Keratinocyte (primary cell): ENCODE results near the gene HMSD. TPM values are rescaled to one million over a fixed set of nuclear protein-coding genes. Genes with fewer than 3 reads are reported as not detected.
A peak's percentile ranks its signal among the peaks of the same experiment; 100 is the strongest.
"Not testable (repeated sequence)": the region's sequence is repeated elsewhere in the genome, so short reads cannot be mapped to it uniquely, and the experiment has no call there.

ENCODE experiments used
- DNase-seq: peaks from one replicate; pipeline ENCODE4 v3.0.0-alpha.2; 2011; ENCODE audit warnings: low read depth, missing footprints, low spot score
- FAIRE-seq: peaks from 2 replicates; lab custom pipeline; 2011; peaks lifted over from hg19 to GRCh38; lab: Jason Lieb, UNC
- H2AFZ ChIP-seq: 2 replicates; pipeline ENCODE4 v1.6.0; 2012; ENCODE audit warnings: low read length, control low read depth, inconsistent platforms; ENCODE audit not compliant: control insufficient read depth
- H3K27ac ChIP-seq: 2 replicates; pipeline ENCODE4 v1.5.1; 2011; ENCODE audit warnings: low read length; ENCODE audit not compliant: control insufficient read depth, insufficient read depth
- H3K27me3 ChIP-seq: 3 replicates; pipeline ENCODE4 v1.6.0; 2011; ENCODE audit warnings: low read length; ENCODE audit not compliant: control insufficient read depth, insufficient read depth; ENCODE audit errors: extremely low read depth
- H3K36me3 ChIP-seq, 2 experiments: 2 replicates in 1 of 2; 3 replicates in 1 of 2; pipeline ENCODE4 v1.5.1; 2011; ENCODE audit warnings: low read length in 2 of 2, mild to moderate bottlenecking in 1 of 2; ENCODE audit not compliant: control insufficient read depth in 2 of 2, insufficient read depth in 2 of 2; ENCODE audit errors: extremely low read depth in 1 of 2
- H3K4me1 ChIP-seq: 3 replicates; pipeline ENCODE4 v1.5.1; 2011; ENCODE audit warnings: low read length; ENCODE audit not compliant: control insufficient read depth, insufficient read depth; ENCODE audit errors: extremely low read depth
- H3K4me2 ChIP-seq: 3 replicates; pipeline ENCODE4 v1.6.0; 2011; ENCODE audit warnings: low read depth, low read length; ENCODE audit not compliant: control insufficient read depth, insufficient read depth; ENCODE audit errors: extremely low read depth
- H3K4me3 ChIP-seq, 3 experiments: fragments of 200-600 bp in 1 of 3; sonication (generic) in 1 of 3; 2 replicates in 2 of 3; 3 replicates in 1 of 3; pipeline ENCODE4 v1.5.1; 2011 to 2016; ENCODE audit warnings: low read length in 3 of 3, mild to moderate bottlenecking in 3 of 3, control low read depth in 2 of 3, inconsistent platforms in 1 of 3, low read depth in 1 of 3, mixed read lengths in 1 of 3, mixed run types in 1 of 3, moderate library complexity in 1 of 3; ENCODE audit not compliant: control insufficient read depth in 2 of 3, insufficient read depth in 2 of 3; ENCODE audit errors: extremely low read depth in 1 of 3
- H3K79me2 ChIP-seq: 2 replicates; pipeline ENCODE4 v1.6.0; 2012; ENCODE audit warnings: low read length; ENCODE audit not compliant: control insufficient read depth, insufficient read depth
- H3K9ac ChIP-seq: 3 replicates; pipeline ENCODE4 v1.6.0; 2011; ENCODE audit warnings: low read length; ENCODE audit not compliant: control insufficient read depth, insufficient read depth; ENCODE audit errors: extremely low read depth
- H3K9me1 ChIP-seq: 3 replicates; pipeline ENCODE4 v1.6.0; 2011; ENCODE audit warnings: low read length; ENCODE audit not compliant: control insufficient read depth, insufficient read depth; ENCODE audit errors: extremely low read depth
- H3K9me3 ChIP-seq: 2 replicates; pipeline ENCODE4 v1.5.1; 2012; ENCODE audit warnings: low read depth, low read length; ENCODE audit not compliant: control insufficient read depth
- H4K20me1 ChIP-seq: 3 replicates; pipeline ENCODE4 v1.6.0; 2011; ENCODE audit warnings: low read length; ENCODE audit not compliant: control insufficient read depth, insufficient read depth; ENCODE audit errors: extremely low read depth
- EZH2 ChIP-seq: IDR thresholded peaks from one replicate; pipeline ENCODE4 v1.6.1; 2012; ENCODE audit warnings: inconsistent platforms, mild to moderate bottlenecking, low read length, moderate library complexity
- dilution Hi-C: fragments of 300-500 bp; cut with MboI; formaldehyde crosslinking; loops from one replicate; pipeline ENCODE4 v1.7.0; 2020; ENCODE audit warnings: low sequenced_read_pairs; ENCODE audit not compliant: extremely low pct_ligation_motif_present
- polyA plus RNA-seq, 5 experiments: library from polyadenylated mRNA; depleted of rRNA in 3 of 5; stranded (reverse) in 3 of 5; stranded (forward) in 1 of 5; unstranded in 1 of 5; fragments of >200 nt; gene quantifications; 1 replicate in 1 of 5; 2 replicates in 3 of 5; 3 replicates in 1 of 5; pipeline versions ENCODE4 v1.2.1 to v1.2.3, GENCODE V29; 2011 to 2012; ENCODE audit warnings: missing spikeins in 2 of 5, low read depth in 1 of 5, low replicate concordance in 1 of 5
- TF ChIP-seq, protein P1 (sequence below), 3 experiments: IDR thresholded peaks in 1 of 3; conservative IDR thresholded peaks in 1 of 3; optimal IDR thresholded peaks in 1 of 3; 2 replicates in 2 of 3; 3 replicates in 1 of 3; pipeline versions ENCODE3 to v1.5.1; 2011; ENCODE audit warnings: low read length in 3 of 3, mild to moderate bottlenecking in 3 of 3, moderate library complexity in 2 of 3, control low read depth in 1 of 3, inconsistent platforms in 1 of 3; ENCODE audit not compliant: insufficient read depth in 2 of 3; ENCODE audit errors: extremely low read depth in 1 of 3

HMSD gene
- polyA plus RNA-seq, 1 donor (not counting 4 experiments of a cell fraction or from before 2014, with no cell fraction given): 1.2 TPM

DNA sequence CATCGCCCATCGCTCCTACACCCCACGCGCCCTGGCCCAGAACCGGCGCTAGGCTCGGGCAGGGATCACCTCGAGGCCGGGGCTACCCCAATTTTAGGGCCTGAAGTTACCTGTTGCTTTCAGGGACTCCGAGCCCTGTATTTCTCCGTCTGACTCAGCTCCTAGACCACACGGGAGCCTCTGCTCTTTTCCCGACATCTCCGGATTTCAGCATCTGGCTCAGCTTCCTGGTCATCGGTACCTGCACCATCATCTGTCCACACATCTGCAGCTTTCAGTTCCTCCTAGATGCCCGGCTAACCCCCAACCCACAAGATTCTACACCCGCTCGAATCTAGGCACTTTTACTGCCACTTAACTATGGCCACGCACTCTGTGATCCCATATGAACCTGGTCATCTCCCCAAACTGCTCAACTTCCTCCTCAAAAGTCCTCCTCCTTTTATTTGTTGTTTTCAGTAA is 12.1 kb upstream of the HMSD start:
- TF ChIP-seq, protein P1, sequence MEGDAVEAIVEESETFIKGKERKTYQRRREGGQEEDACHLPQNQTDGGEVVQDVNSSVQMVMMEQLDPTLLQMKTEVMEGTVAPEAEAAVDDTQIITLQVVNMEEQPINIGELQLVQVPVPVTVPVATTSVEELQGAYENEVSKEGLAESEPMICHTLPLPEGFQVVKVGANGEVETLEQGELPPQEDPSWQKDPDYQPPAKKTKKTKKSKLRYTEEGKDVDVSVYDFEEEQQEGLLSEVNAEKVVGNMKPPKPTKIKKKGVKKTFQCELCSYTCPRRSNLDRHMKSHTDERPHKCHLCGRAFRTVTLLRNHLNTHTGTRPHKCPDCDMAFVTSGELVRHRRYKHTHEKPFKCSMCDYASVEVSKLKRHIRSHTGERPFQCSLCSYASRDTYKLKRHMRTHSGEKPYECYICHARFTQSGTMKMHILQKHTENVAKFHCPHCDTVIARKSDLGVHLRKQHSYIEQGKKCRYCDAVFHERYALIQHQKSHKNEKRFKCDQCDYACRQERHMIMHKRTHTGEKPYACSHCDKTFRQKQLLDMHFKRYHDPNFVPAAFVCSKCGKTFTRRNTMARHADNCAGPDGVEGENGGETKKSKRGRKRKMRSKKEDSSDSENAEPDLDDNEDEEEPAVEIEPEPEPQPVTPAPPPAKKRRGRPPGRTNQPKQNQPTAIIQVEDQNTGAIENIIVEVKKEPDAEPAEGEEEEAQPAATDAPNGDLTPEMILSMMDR (optimal IDR thresholded peaks at IDR 0.05 in 1 of 3, IDR thresholded peaks at IDR 0.05 in 1 of 3, conservative IDR thresholded peaks at IDR 0.05 in 1 of 3; ENCODE audit: extremely low read depth in 1 of 3, insufficient read depth in 2 of 3, low read length in 3 of 3): no peak
- no peak for TF ChIP-seq EZH2
- FAIRE-seq: peak; percentile 53
- Histone ChIP-seq H4K20me1 (no peaks in the 10 kb centered on the region), H3K27me3 (no peaks in the 10 kb centered on the region), H3K4me3 (peak overlapping the region; percentile 58 to 77 (median 74)), H3K4me2 (peak overlapping the region; percentile 95), H3K27ac (no peak overlapping the region), H3K4me1 (peaks cover 8% of the 10 kb centered on the region), H3K36me3 (no peaks in the 10 kb centered on the region), H3K9me3 (no peaks in the 10 kb centered on the region), H3K79me2 (no peaks in the 10 kb centered on the region), H3K9me1 (no peaks in the 10 kb centered on the region), H2AFZ (peak overlapping the region; percentile 98), H3K9ac (peak overlapping the region; percentile 69)
- dilution Hi-C loops: no loop called here
- no peak for DNase-seq

DNA sequence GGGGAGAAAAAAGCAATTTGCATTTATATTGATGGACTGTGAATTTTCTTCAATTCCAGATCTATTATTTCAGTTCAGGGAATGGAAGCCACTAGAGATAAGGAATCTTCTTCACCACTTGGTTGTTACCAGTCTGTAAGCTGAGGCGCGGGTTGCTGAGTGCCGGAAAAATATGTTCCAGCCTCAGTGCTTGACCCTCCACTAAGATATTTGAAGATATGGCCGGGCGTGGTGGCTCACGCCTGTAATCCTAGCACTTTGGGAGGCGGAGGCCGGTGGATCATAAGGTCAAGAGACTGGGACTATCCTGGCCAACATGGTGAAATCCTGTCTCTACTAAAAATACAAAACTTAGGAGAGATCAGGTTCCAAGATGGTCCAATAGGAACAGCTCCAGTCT is 9.1 kb upstream of the HMSD start:
- Histone ChIP-seq H4K20me1 (no peaks in the 10 kb centered on the region), H3K9me3 (no peaks in the 10 kb centered on the region), H2AFZ (no peak overlapping the region), H3K27ac (no peak overlapping the region), H3K79me2 (no peaks in the 10 kb centered on the region), H3K4me1 (peaks cover 8% of the 10 kb centered on the region), H3K36me3 (no peaks in the 10 kb centered on the region), H3K9ac (no peak overlapping the region), H3K4me3 (no peak overlapping the region), H3K9me1 (no peaks in the 10 kb centered on the region), H3K4me2 (no peak overlapping the region), H3K27me3 (no peaks in the 10 kb centered on the region)
- no peak for TF ChIP-seq EZH2
- TF ChIP-seq, protein P1 (optimal IDR thresholded peaks at IDR 0.05 in 1 of 3, IDR thresholded peaks at IDR 0.05 in 1 of 3, conservative IDR thresholded peaks at IDR 0.05 in 1 of 3; ENCODE audit: extremely low read depth in 1 of 3, insufficient read depth in 2 of 3, low read length in 3 of 3): no peak
- FAIRE-seq (no peak), DNase-seq (no peak)
- dilution Hi-C loops: no loop called here

DNA sequence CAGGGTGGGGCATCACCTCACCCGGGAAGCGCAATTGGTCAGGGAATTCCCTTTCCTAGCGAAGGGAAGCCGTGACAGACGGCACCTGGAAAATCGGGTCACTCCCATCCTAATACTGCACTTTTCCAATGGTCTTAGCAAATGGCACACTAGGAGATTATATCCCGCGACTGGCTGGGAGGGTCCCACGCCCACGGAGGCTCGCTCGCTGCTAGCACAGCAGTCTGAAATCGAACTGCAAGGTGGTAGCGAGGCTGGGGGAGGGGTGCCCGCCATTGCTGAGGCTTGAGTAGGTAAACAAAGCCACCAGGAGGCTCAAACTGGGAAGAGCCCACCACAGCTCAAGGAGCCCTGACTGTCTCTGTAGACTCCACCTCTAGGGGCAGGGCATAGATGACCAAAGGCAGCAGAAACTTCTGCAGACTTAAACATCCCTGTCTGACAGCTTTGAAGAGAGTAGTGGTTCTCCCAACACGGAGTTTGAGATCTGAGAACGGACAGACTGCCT is 8.5 kb upstream of the HMSD start:
- FAIRE-seq, H3K9me1 ChIP-seq, dilution Hi-C loops, H3K9ac ChIP-seq, H3K9me3 ChIP-seq, H3K4me3 ChIP-seq, H3K27ac ChIP-seq, H3K36me3 ChIP-seq, H3K79me2 ChIP-seq, H3K27me3 ChIP-seq, H3K4me2 ChIP-seq, H4K20me1 ChIP-seq, H3K4me1 ChIP-seq, DNase-seq, H2AFZ ChIP-seq: not testable (repeated sequence)
